ENCODE results near the gene ZNF502. TPM values are rescaled to one million over a fixed set of nuclear protein-coding genes. Genes with fewer than 3 reads are reported as not detected.

Gene ZNF502
- total and polyA plus RNA-seq, 2 experiments from 2014 or later = 2.9 to 3.2 TPM

- Mint-ChIP-seq H3K4me3 (no peak overlapping the region), H3K27ac (no peak overlapping the region)
- TF ChIP-seq ZNF462 (CRISPR knock-in tag; IDR thresholded peaks at IDR 0.05) (no peak), ZNF114 (CRISPR knock-in tag; IDR thresholded peaks at IDR 0.05) (no peak), ETS1 (IDR thresholded peaks at IDR 0.05) (no peak), CTCF (conservative IDR thresholded peaks at IDR 0.05; ENCODE audit: low read depth in 2 of 2) (no peak), EZH2phosphoT487 (IDR thresholded peaks at IDR 0.05; ENCODE audit: unreplicated experiment) (no peak), EZH2 (IDR thresholded peaks at IDR 0.05; ENCODE audit: low read depth, unreplicated experiment) (no peak), REST (IDR thresholded peaks at IDR 0.05; ENCODE audit: unreplicated experiment) (no peak), POLR2AphosphoS5 (IDR thresholded peaks at IDR 0.05; ENCODE audit: low read depth) (no peak), ZNF331 (CRISPR knock-in tag; IDR thresholded peaks at IDR 0.05; ENCODE audit: low read depth) (no peak), CREB1 (CRISPR knock-in tag; IDR thresholded peaks at IDR 0.05; ENCODE audit: low read depth) (no peak), STAT1 (IDR thresholded peaks at IDR 0.05; ENCODE audit: unreplicated experiment) (no peak), NANOG (IDR thresholded peaks at IDR 0.05; ENCODE audit: borderline replicate concordance) (no peak), JUNB (IDR thresholded peaks at IDR 0.05; ENCODE audit: unreplicated experiment) (no peak)
Measured at GRCh38 chr3:44669760-44670159, 42.7 kb upstream of the ZNF502 start.

More at GRCh38 chr3:44669760-44670159, 42.7 kb upstream of the ZNF502 start:
- H3K27me3 Mint-ChIP-seq (ENCODE audit: insufficient read depth, low read depth, poor library complexity) = peaks cover 7% of the 10 kb centered on the region
- H3K4me1 ChIP-seq (ENCODE audit: insufficient read depth) = no peaks in the 10 kb centered on the region
- H3K9me3 Mint-ChIP-seq = peaks cover 21% of the 10 kb centered on the region
- H3K36me3 Mint-ChIP-seq (ENCODE audit: low read depth) = peaks cover 12% of the 10 kb centered on the region; the same call in 2 of the 3 replicates
- no peaks in the 10 kb centered on the region for H3K36me3 ChIP-seq (ENCODE audit: insufficient read depth)
- DNase-seq (ENCODE audit: low spot score) (no peak), ATAC-seq (no peak)
- H3K4me1 Mint-ChIP-seq = no peaks in the 10 kb centered on the region
- no peak overlapping the region for H3K4me2 ChIP-seq
- no peaks in the 10 kb centered on the region for H3K27me3 ChIP-seq (ENCODE audit: insufficient read depth)
- no peak overlapping the region for H3K27ac ChIP-seq (ENCODE audit: low read depth)
- no peaks in the 10 kb centered on the region for H3F3A ChIP-seq (replicated peaks; ENCODE audit: low read depth)
- H3K4me3 ChIP-seq = no peak overlapping the region
- no peaks in the 10 kb centered on the region for H3K79me2 ChIP-seq (replicated peaks; ENCODE audit: insufficient read depth)
- peaks cover 6% of the 10 kb centered on the region for H4K20me1 ChIP-seq (replicated peaks; ENCODE audit: insufficient read depth)
- no peaks in the 10 kb centered on the region for H3K9me2 ChIP-seq (ENCODE audit: insufficient read depth)
- H2AFZ ChIP-seq = no peak overlapping the region
